ENCODE measurements around the gene TMEM101. TPM values are rescaled to one million over a fixed set of nuclear protein-coding genes. Genes with fewer than 3 reads are reported as not detected.

TMEM101 gene
- total and polyA plus RNA-seq, 2 of the 8 experiments (the other 6 are each of a cell fraction or from before 2014, with no cell fraction given): 16.1 to 44.7 TPM

DNA sequence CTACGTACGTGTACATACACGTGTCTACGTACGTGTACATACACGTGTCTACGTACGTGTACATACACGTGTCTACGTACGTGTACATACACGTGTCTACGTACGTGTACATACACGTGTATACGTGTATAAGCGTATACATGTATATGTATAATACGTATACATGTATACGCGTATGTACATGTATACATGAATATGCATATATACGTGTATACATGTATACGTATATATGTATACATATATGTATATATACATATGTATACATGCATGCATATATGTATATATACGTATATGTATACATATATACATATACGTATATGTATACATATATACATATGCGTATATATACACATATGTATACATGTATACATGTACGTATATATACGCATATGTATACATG, 38.9 kb downstream of the TMEM101 start:
- Histone ChIP-seq H3K9ac (replicated peaks in 1 of 4; ENCODE audit: extremely low read depth in 1 of 4, low read depth in 3 of 4, low read length in 3 of 4) (no peak overlapping the region), H3K14ac (ENCODE audit: insufficient read length) (no peak overlapping the region), H4K20me1 (replicated peaks in 1 of 2; ENCODE audit: control insufficient read depth in 1 of 2, insufficient read depth in 2 of 2, low read length in 2 of 2) (no peaks in the 10 kb centered on the region), H2BK120ac (replicated peaks; ENCODE audit: low read depth, low read length) (no peak overlapping the region), H3K4me1 (replicated peaks in 1 of 4; ENCODE audit: control insufficient read depth in 3 of 4, insufficient read depth in 4 of 4, low read length in 3 of 4) (no peaks in the 10 kb centered on the region), H2BK15ac (ENCODE audit: low read length) (no peak overlapping the region), H3K4me3 (ENCODE audit: extremely low read depth in 1 of 4, insufficient read depth in 2 of 4, low read depth in 3 of 4, low read length in 4 of 4) (no peak overlapping the region), H4K91ac (replicated peaks; ENCODE audit: insufficient read length, low read length) (no peak overlapping the region), H3K27ac (ENCODE audit: low read depth, low read length) (no peak overlapping the region), H3K23me2 (ENCODE audit: low read depth, low read length) (no peaks in the 10 kb centered on the region), H4K8ac (ENCODE audit: extremely low read depth, insufficient read depth, low read length) (no peak overlapping the region), H3K27me3 (replicated peaks in 1 of 4; ENCODE audit: control insufficient read depth in 3 of 4, extremely low read depth in 1 of 4, insufficient read depth in 3 of 4, low read length in 3 of 4) (no peaks in the 10 kb centered on the region), H3K23ac (ENCODE audit: insufficient read length) (no peak overlapping the region), H2BK20ac (ENCODE audit: low read length) (no peak overlapping the region), H3K9me3 (ENCODE audit: insufficient read depth in 2 of 2, low read depth in 1 of 2, low read length in 1 of 2) (no peaks in the 10 kb centered on the region), H3K56ac (replicated peaks; ENCODE audit: insufficient read length, low read depth, low read length) (no peak overlapping the region), H3K4me2 (ENCODE audit: insufficient read depth in 1 of 2, low read depth in 2 of 2, low read length in 2 of 2) (no peak overlapping the region), H4K5ac (ENCODE audit: insufficient read length, low read depth, low read length) (no peak overlapping the region), H3K79me1 (ENCODE audit: low read depth, low read length) (no peaks in the 10 kb centered on the region), H2BK5ac (ENCODE audit: low read depth, low read length) (no peak overlapping the region), H3K18ac (ENCODE audit: extremely low read depth, low read length) (no peak overlapping the region), H3K36me3 (ENCODE audit: control insufficient read depth in 2 of 4, insufficient read depth in 4 of 4, low read length in 3 of 4) (no peaks in the 10 kb centered on the region), H3K79me2 (ENCODE audit: control insufficient read depth in 1 of 2, insufficient read depth in 2 of 2, low read length in 2 of 2) (no peaks in the 10 kb centered on the region), H2AFZ (ENCODE audit: low read length) (no peak overlapping the region), H3K4ac (replicated peaks; ENCODE audit: insufficient read length, low read depth, low read length) (no peak overlapping the region), H2BK12ac (ENCODE audit: low read depth, low read length) (no peak overlapping the region), H2AK5ac (ENCODE audit: low read depth, low read length) (no peak overlapping the region)
- WGBS, 2 experiments (ENCODE audit: extremely low coverage in 1 of 2, insufficient coverage in 1 of 2, insufficient read length in 1 of 2, insufficient replicate concordance in 2 of 2, low coverage in 1 of 2, low lambda C conversion rate in 2 of 2, missing lambda C conversion rate in 1 of 2): 70% methylated on average over 15 of the region's 27 CpGs; no CpG with 5 or more reads in 1 of the 2 experiments
- POLR2A ChIA-PET (ENCODE audit: partially characterized antibody): interaction anchor here (1.7 kb wide), 1 partner anchor 31 kb away, joined by 3 read pairs; no protein-coding TSS in a partner anchor
- FAIRE-seq: no peak
- no peak for DNase-seq (ENCODE audit: low read depth in 1 of 2, low spot score in 2 of 2)
- CTCF ChIA-PET (ENCODE audit: partially characterized antibody): interaction anchor here (2.0 kb wide), 1 partner anchor 32 kb away, joined by 9 read pairs; no protein-coding TSS in a partner anchor
- TF ChIP-seq PHF8 (conservative IDR thresholded peaks at IDR 0.05; ENCODE audit: low read depth, low read length) (no peak), TAF7 (optimal IDR thresholded peaks at IDR 0.05; ENCODE audit: borderline replicate concordance, low read depth, low read length) (no peak), JUN (IDR thresholded peaks at IDR 0.05; ENCODE audit: low read depth, low read length) (no peak), HDAC2 (IDR thresholded peaks at IDR 0.05; ENCODE audit: borderline replicate concordance in 1 of 2, low read depth in 2 of 2, low read length in 2 of 2) (no peak), GABPA (IDR thresholded peaks at IDR 0.05; ENCODE audit: borderline replicate concordance, insufficient read depth, low read length) (no peak), KDM1A (IDR thresholded peaks at IDR 0.05; ENCODE audit: borderline replicate concordance, low read length) (no peak), EP300 (IDR thresholded peaks at IDR 0.05; ENCODE audit: borderline replicate concordance in 1 of 2, low read depth in 2 of 2, low read length in 2 of 2) (no peak), POLR2A (IDR thresholded peaks at IDR 0.05; ENCODE audit: control extremely low read depth in 1 of 2, low read depth in 2 of 2, low read length in 2 of 2) (no peak), EZH2 (IDR thresholded peaks at IDR 0.05; ENCODE audit: low read depth, low read length, severe bottlenecking) (no peak)
- TF ChIP-seq, protein P1, sequence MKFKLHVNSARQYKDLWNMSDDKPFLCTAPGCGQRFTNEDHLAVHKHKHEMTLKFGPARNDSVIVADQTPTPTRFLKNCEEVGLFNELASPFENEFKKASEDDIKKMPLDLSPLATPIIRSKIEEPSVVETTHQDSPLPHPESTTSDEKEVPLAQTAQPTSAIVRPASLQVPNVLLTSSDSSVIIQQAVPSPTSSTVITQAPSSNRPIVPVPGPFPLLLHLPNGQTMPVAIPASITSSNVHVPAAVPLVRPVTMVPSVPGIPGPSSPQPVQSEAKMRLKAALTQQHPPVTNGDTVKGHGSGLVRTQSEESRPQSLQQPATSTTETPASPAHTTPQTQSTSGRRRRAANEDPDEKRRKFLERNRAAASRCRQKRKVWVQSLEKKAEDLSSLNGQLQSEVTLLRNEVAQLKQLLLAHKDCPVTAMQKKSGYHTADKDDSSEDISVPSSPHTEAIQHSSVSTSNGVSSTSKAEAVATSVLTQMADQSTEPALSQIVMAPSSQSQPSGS (IDR thresholded peaks at IDR 0.05; ENCODE audit: low read length): no peak
- TF ChIP-seq, protein P2, sequence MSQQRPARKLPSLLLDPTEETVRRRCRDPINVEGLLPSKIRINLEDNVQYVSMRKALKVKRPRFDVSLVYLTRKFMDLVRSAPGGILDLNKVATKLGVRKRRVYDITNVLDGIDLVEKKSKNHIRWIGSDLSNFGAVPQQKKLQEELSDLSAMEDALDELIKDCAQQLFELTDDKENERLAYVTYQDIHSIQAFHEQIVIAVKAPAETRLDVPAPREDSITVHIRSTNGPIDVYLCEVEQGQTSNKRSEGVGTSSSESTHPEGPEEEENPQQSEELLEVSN (IDR thresholded peaks at IDR 0.05): no peak

Data from H1 (cell line).